Neuronal stem cell (in vitro differentiated cells): Measurements from ENCODE around the gene GAS7.

Experiments
- DNase-seq: peaks from one replicate; pipeline ENCODE4 v3.0.0-alpha.2; 2013; ENCODE audit warnings: low spot score
- H2AFZ ChIP-seq: one replicate; pipeline ENCODE4 v1.6.1; 2013; ENCODE audit warnings: mild to moderate bottlenecking, low read length, inconsistent platforms
- H2AK5ac ChIP-seq: 2 replicates; pipeline ENCODE4 v1.6.1; 2013; ENCODE audit warnings: low read depth, mild to moderate bottlenecking, inconsistent platforms, low read length, moderate library complexity, mixed read lengths
- H2BK120ac ChIP-seq: 2 replicates; pipeline ENCODE4 v1.6.1; 2013; ENCODE audit warnings: low read depth, mild to moderate bottlenecking, inconsistent platforms, low read length, moderate library complexity, mixed read lengths
- H2BK12ac ChIP-seq: one replicate; pipeline ENCODE4 v1.6.1; 2013; ENCODE audit warnings: low read length, inconsistent platforms
- H2BK15ac ChIP-seq: 2 replicates; pipeline ENCODE4 v1.6.1; 2013; ENCODE audit warnings: mild to moderate bottlenecking, low read length, inconsistent platforms, mixed read lengths
- H2BK5ac ChIP-seq: one replicate; pipeline ENCODE4 v1.6.1; 2013; ENCODE audit warnings: inconsistent platforms, mild to moderate bottlenecking, low read length, moderate library complexity
- H3K14ac ChIP-seq: one replicate; pipeline ENCODE4 v1.6.1; 2013; ENCODE audit warnings: low read length, inconsistent platforms
- H3K18ac ChIP-seq: 2 replicates; pipeline ENCODE4 v1.6.1; 2013; ENCODE audit warnings: low read length, inconsistent platforms
- H3K23ac ChIP-seq: 2 replicates; pipeline ENCODE4 v1.6.1; 2013; ENCODE audit warnings: low read depth, mild to moderate bottlenecking, mixed read lengths, low read length, inconsistent platforms; ENCODE audit not compliant: poor library complexity
- H3K27ac ChIP-seq: replicated peaks from 3 replicates; pipeline ENCODE4 v1.5.1; 2013; ENCODE audit warnings: low read length, inconsistent platforms
- H3K27me3 ChIP-seq, 3 experiments: 2 replicates each; pipeline ENCODE4 v1.6.1; 2013; ENCODE audit warnings: low read length in 3 of 3, mild to moderate bottlenecking in 2 of 3, inconsistent platforms in 1 of 3, low read depth in 1 of 3, mixed read lengths in 1 of 3, moderate library complexity in 1 of 3; ENCODE audit not compliant: control insufficient read depth in 3 of 3, insufficient read depth in 3 of 3
- H3K36me3 ChIP-seq, 2 donors: replicated peaks in 1 of 2; 2 replicates each; pipeline ENCODE4 v1.6.1; 2013; ENCODE audit warnings: low read length in 2 of 2; ENCODE audit not compliant: control insufficient read depth in 2 of 2, insufficient read depth in 2 of 2
- H3K4ac ChIP-seq: 2 replicates; pipeline ENCODE4 v1.6.1; 2013; ENCODE audit warnings: inconsistent platforms, mild to moderate bottlenecking, low read length, moderate library complexity
- H3K4me1 ChIP-seq, 2 donors: 1 replicate in 1 of 2; 2 replicates in 1 of 2; pipeline ENCODE4 v1.6.1; 2013; ENCODE audit warnings: low read length in 2 of 2, low read depth in 1 of 2; ENCODE audit not compliant: control insufficient read depth in 2 of 2, insufficient read depth in 1 of 2
- H3K4me2 ChIP-seq: one replicate; pipeline ENCODE4 v1.6.1; 2013; ENCODE audit warnings: mild to moderate bottlenecking, low read length, inconsistent platforms; ENCODE audit not compliant: insufficient read depth, poor library complexity, severe bottlenecking
- H3K4me3 ChIP-seq, 2 donors: 2 replicates each; pipeline ENCODE4 v1.5.1; 2013; ENCODE audit warnings: low read length in 2 of 2, mild to moderate bottlenecking in 2 of 2, inconsistent platforms in 1 of 2, moderate library complexity in 1 of 2
- H3K79me1 ChIP-seq: one replicate; pipeline ENCODE4 v1.6.1; 2013; ENCODE audit warnings: low read depth, mild to moderate bottlenecking, inconsistent platforms, low read length, moderate library complexity
- H3K9ac ChIP-seq: one replicate; pipeline ENCODE4 v1.6.1; 2013; ENCODE audit warnings: mild to moderate bottlenecking, low read depth, low read length, inconsistent platforms; ENCODE audit not compliant: poor library complexity
- H3K9me3 ChIP-seq, 2 donors: replicated peaks in 1 of 2; 2 replicates each; pipeline versions ENCODE3 to v1.6.1; 2013; ENCODE audit warnings: low read length in 2 of 2, mild to moderate bottlenecking in 2 of 2, inconsistent platforms in 1 of 2, low read depth in 1 of 2, mixed read lengths in 1 of 2, moderate library complexity in 1 of 2; ENCODE audit not compliant: control insufficient read depth in 2 of 2, insufficient read depth in 1 of 2
- H4K8ac ChIP-seq: one replicate; pipeline ENCODE4 v1.6.1; 2013; ENCODE audit warnings: low read depth, mild to moderate bottlenecking, inconsistent platforms, low read length, moderate library complexity
- H4K91ac ChIP-seq: one replicate; pipeline ENCODE4 v1.6.1; 2013; ENCODE audit warnings: low read length, low read depth, mild to moderate bottlenecking, inconsistent platforms; ENCODE audit not compliant: poor library complexity
- WGBS, 2 donors: extraction: QIAGEN DNeasy Blood & Tissue Kit; methylation state at CpG; one replicate each; pipeline ENCODE4 v1.1.7; 2013; ENCODE audit warnings: missing lambda C conversion rate in 2 of 2, mixed read lengths in 1 of 2; ENCODE audit not compliant: insufficient read length in 2 of 2, insufficient replicate concordance in 1 of 2; ENCODE audit errors: extremely low coverage in 2 of 2; 5-methylcytosine and 5-hydroxymethylcytosine counted together

GAS7 gene

GRCh38 chr17:10115536-10115932 lies 82.9 kb downstream of the GAS7 start:
- H3K4me1 ChIP-seq, result peaks cover 0 to 5% of the 10 kb centered on the region in 2 donors
- H3K79me1 ChIP-seq, result no peaks in the 10 kb centered on the region
- no peak for DNase-seq
- no peak overlapping the region for H3K4me3 ChIP-seq
- no peak overlapping the region for H2BK5ac ChIP-seq
- H2BK15ac ChIP-seq, result no peak overlapping the region
- no peak overlapping the region for H3K18ac ChIP-seq
- no peak overlapping the region for H3K4ac ChIP-seq
- no peak overlapping the region for H3K23ac ChIP-seq
- H3K9ac ChIP-seq, result no peak overlapping the region
- H3K27me3 ChIP-seq, result no peaks in the 10 kb centered on the region
- H2AFZ ChIP-seq, result no peak overlapping the region
- no peak overlapping the region for H3K27ac ChIP-seq
- H4K8ac ChIP-seq, result no peak overlapping the region
- H3K14ac ChIP-seq, result no peak overlapping the region
- no peaks in the 10 kb centered on the region for H3K9me3 ChIP-seq
- H2BK12ac ChIP-seq, result no peak overlapping the region
- WGBS, 2 donors, result no CpG with 5 or more reads among the region's 4 CpGs
- no peak overlapping the region for H2AK5ac ChIP-seq
- H3K4me2 ChIP-seq, result no peak overlapping the region
- H3K36me3 ChIP-seq, result no peaks in the 10 kb centered on the region
- no peak overlapping the region for H4K91ac ChIP-seq
- H2BK120ac ChIP-seq, result no peak overlapping the region

DNA sequence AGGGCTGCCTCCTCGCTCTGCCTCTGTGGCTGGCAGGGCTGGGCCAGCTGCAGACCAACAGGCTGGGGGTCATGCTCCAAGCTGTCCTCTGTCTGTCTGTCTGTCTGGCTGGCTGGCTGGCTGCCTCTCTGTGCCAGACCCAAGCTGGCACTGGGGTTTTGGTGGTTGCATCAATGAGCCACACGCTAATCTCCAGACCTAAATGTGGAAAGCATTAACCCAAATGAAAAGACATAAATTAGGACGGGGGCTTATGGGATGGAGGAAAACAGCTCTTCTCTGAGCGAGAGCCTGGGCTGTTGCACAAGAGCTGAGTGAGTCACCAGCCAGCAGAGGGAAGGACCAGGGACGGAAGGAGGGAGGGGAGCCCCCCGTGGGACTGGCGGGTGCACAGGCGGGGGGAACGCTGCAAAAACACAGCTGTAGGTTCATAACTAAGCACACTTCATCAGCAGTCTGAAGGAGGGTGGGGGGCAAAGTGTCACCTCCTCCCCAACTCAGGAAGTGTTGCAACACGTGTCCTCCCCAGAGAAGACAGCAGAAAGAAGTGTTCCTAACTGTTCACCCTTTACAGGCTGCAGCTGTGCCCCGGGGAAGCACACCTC lies 83.4 kb downstream of the GAS7 start:
- Histone ChIP-seq H3K27me3 (no peaks in the 10 kb centered on the region), H4K91ac (no peak overlapping the region), H3K36me3 (no peaks in the 10 kb centered on the region), H2BK5ac (no peak overlapping the region), H3K4me1 (peaks cover 0 to 5% of the 10 kb centered on the region in 2 donors), H3K4me2 (no peak overlapping the region), H4K8ac (no peak overlapping the region), H3K4me3 (no peak overlapping the region), H3K4ac (no peak overlapping the region), H2BK12ac (no peak overlapping the region), H3K27ac (no peak overlapping the region), H3K18ac (peak overlapping the region; percentile 20), H2BK15ac (no peak overlapping the region), H3K79me1 (no peaks in the 10 kb centered on the region), H2BK120ac (no peak overlapping the region), H3K23ac (no peak overlapping the region), H3K14ac (no peak overlapping the region), H2AK5ac (no peak overlapping the region), H3K9ac (no peak overlapping the region), H2AFZ (no peak overlapping the region), H3K9me3 (no peaks in the 10 kb centered on the region)
- no CpG with 5 or more reads among the region's 11 CpGs for whole genome bisulfite sequencing, 2 donors
- DNase-seq, result no peak

DNA sequence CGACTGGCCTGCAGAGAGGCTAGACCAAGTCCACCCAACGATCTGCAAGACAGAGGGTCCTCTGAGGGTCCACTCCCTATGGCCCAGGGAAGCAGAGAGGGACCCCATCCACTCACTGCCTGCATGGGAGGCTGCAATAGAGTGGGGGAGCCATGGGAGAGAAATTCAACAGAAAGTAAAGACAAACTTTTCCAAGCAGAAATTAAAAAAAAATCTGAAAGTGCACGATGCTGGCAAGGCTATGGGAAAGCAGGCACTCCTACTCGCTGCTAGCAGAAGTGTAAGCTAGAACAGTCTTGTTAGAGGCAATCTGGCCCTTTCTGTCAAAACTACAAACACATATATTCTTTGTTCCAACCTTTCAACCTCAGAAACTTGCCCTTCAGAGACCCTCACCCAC lies 85.4 kb downstream of the GAS7 start:
- H4K91ac ChIP-seq, result no peak overlapping the region
- no peak overlapping the region for H2AFZ ChIP-seq
- DNase-seq, result no peak
- no peak overlapping the region for H2BK15ac ChIP-seq
- H3K27ac ChIP-seq, result no peak overlapping the region
- no CpG with 5 or more reads among the region's 4 CpGs for WGBS, 2 donors
- no peaks in the 10 kb centered on the region for H3K79me1 ChIP-seq
- H2BK12ac ChIP-seq, result no peak overlapping the region
- H3K23ac ChIP-seq, result no peak overlapping the region
- H3K36me3 ChIP-seq, result no peaks in the 10 kb centered on the region
- H3K4ac ChIP-seq, result no peak overlapping the region
- no peaks in the 10 kb centered on the region for H3K9me3 ChIP-seq
- no peak overlapping the region for H2BK120ac ChIP-seq
- no peak overlapping the region for H3K4me2 ChIP-seq
- H3K9ac ChIP-seq, result no peak overlapping the region
- H2BK5ac ChIP-seq, result no peak overlapping the region
- no peak overlapping the region for H3K4me3 ChIP-seq
- no peak overlapping the region for H4K8ac ChIP-seq
- H2AK5ac ChIP-seq, result no peak overlapping the region
- H3K18ac ChIP-seq, result no peak overlapping the region
- H3K27me3 ChIP-seq, result no peaks in the 10 kb centered on the region
- H3K14ac ChIP-seq, result no peak overlapping the region
- peaks cover 0 to 5% of the 10 kb centered on the region in 2 donors for H3K4me1 ChIP-seq

DNA sequence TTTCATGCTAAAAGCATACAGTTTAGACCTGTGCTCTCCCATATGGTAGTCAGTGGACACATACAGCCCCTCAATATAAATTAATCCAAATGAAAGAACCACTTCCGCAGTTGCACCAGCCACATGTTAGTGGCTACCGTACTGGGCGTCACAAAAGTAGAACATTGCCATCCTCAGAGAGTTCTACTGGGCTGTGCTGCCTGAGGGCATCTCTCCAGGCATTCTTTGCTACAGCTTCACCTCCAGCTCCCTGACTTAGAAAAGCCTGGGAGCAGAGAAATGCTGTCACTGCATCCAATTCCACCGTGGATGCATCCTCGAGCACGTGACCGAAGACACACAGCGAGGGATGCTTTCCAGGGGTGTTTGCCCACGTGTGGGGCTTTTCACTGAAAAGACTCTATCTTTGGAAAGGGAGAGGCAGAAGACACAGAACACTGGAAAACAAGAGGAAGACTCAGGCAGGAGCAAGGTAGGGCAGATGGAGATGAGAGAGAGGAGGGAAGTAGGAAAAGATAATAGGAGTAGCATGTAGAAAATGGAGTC lies 86.4 kb downstream of the GAS7 start:
- Histone ChIP-seq H3K23ac (no peak overlapping the region), H2BK120ac (no peak overlapping the region), H4K91ac (no peak overlapping the region), H3K4me1 (peaks cover 0 to 5% of the 10 kb centered on the region in 2 donors), H3K18ac (no peak overlapping the region), H4K8ac (no peak overlapping the region), H3K36me3 (no peaks in the 10 kb centered on the region), H2BK12ac (no peak overlapping the region), H3K4ac (no peak overlapping the region), H2AFZ (no peak overlapping the region), H3K9me3 (no peaks in the 10 kb centered on the region), H3K9ac (no peak overlapping the region), H3K79me1 (no peaks in the 10 kb centered on the region), H3K4me2 (no peak overlapping the region), H3K27ac (no peak overlapping the region), H2AK5ac (no peak overlapping the region), H2BK15ac (no peak overlapping the region), H3K27me3 (no peaks in the 10 kb centered on the region), H3K4me3 (no peak overlapping the region), H2BK5ac (no peak overlapping the region), H3K14ac (no peak overlapping the region)
- no CpG with 5 or more reads among the region's 9 CpGs for WGBS, 2 donors
- no peak for DNase-seq
